Fibroblast of peridontal ligament (primary cell): Measurements from ENCODE around the gene MEN1.

Experiments
- DNase-seq: peaks from one replicate; pipeline ENCODE4 v3.0.0-alpha.2; 2010; ENCODE audit errors: extremely low read depth

Gene MEN1

DNA sequence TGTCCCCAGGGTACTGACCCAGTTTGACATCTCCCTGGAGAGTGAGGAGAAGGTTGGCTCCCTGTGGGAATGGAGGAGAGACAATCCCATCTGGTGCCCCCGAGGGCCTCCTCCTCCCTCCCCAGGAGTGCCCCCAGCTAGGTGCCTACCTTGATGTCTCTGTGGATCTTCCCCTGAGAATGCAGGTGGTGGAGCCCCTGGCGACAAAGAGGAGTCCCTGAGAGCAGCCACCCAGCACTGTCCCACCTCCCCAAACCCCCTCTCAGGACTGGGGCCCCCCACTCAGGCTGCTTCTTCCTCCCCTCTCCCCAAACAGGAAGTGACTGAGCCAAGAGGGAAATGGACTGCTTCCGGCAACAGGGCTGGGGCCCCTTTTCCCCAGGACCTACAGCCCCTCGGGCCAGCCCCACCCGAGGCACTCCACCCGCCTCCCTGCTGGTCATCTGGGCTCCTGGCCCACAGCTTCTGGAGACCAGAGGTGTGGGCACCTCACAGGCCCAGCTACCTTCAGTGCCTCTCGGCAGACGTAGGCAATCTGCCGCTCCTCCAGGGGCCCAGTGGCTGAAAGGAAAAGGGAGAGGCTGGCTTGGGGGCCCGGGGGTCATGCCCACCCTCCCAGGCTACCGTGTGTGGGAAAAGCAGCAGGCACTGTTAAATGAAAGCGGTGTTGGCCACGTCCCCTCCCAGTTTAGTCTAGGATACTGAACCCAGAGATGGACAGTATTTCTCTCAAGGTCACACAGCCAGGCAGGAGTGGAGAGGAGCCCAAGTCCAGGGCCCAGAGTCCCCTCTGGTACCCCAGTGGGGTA is 8.6 kb downstream of the MEN1 start:
- no peak for DNase-seq

DNA sequence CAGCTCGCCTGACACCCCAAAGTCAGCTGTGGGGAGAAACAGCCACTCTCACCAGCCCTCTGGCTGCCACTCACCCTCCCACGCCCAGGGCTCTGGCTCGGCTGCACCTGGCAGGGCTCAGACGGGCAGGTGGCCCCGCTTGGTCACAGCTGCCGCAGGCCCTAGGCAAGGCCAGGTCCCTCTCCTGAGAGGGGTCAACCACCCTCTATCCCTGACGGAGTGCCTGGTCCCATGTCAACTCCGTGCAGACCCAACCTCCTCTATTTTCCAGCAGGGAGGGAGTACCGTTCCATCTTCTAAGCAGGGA is 9.2 kb downstream of the MEN1 start:
- DNase-seq = no peak

DNA sequence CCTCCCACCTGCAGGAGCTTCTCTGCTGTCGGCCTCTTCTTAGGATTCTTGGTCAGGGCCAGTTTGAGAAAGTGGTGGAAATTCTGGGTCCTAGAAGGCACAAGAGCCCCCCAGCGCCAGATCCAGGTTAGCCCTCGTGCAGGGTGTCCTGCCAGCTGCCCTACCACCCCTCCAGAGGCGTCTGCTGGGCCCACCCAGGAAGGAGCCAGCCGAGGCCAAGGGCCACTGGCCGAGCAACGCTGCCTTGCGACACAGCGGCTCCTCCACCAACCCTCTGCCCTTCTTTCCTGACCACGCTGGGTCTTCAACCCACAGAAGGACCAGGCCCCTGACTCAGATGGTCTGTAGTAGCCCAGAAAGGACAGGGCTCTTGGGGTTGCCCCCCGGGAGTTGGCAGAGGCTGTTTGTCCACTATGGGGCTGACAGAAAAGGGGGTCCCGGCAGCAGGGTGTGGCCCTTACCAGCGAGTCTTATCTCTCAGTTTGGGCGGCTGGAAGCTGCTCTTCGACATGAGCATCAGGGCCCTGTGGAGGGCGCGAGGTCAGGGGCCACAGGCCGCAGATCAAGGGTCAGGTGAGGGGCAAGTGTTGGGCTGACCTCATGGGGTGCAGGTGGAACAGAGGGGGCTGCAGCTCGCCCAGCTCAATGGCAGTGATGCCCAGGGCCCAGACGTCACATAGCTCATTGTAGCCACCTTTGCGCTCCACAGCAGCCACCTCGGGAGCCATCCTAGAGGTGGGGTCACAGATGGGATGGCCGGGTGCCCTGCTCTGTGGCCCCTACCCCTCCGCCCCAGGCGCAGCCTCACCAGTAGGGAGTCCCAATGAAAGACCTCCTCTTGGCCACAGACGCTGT is 9.8 kb downstream of the MEN1 start:
- no peak for DNase-seq

DNA sequence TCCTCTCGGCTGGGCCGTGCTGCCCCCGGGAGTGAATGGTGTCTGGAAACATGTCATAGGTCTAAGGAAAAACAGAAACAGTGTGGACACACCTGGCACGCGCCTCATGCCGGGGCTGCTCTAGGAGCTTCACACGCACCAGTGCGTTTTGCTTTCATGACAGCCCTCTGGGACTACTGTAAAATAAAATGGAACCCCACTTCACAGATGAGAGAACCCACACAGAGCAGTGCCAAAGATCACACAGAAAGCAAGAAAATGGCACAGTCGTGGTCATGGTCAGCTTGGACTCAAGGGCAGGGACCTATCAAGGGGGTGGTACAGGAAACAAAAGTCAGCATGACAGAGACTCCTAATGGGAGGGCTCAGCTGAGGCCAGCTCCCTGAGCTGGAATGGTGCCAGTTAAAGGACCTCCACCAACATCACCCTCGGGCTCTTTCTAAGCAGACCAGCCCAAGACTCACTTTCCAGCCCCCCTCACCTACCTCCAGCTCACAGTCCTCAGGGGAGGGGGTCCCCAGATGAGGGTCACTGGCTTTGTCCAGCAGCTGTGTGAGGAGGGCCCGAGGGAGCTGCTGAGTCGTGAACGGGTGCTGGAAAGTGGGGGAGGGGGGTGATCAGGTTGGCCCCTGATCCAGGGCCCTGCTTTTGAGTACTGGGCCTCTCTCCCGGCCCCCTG is 10.6 kb downstream of the MEN1 start:
- no peak for DNase-seq

DNA sequence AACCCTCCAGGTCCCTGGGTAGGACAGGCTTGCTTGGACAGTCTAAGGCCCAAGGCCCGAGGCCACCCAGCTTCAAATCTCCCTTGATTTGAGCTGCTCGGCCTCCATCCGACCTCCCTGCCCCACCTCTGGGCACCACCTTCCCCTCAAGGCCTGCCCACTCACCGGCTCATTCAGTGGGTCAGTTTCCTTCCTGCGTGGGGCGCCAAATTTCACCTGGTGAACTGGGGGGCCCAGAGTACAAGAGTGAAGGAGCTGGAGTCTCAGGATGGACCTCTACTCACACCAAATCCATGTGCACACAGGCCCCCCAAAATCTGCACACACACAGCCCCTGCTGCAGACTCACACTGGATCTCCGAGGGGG is 11.1 kb downstream of the MEN1 start:
- no peak for DNase-seq

DNA sequence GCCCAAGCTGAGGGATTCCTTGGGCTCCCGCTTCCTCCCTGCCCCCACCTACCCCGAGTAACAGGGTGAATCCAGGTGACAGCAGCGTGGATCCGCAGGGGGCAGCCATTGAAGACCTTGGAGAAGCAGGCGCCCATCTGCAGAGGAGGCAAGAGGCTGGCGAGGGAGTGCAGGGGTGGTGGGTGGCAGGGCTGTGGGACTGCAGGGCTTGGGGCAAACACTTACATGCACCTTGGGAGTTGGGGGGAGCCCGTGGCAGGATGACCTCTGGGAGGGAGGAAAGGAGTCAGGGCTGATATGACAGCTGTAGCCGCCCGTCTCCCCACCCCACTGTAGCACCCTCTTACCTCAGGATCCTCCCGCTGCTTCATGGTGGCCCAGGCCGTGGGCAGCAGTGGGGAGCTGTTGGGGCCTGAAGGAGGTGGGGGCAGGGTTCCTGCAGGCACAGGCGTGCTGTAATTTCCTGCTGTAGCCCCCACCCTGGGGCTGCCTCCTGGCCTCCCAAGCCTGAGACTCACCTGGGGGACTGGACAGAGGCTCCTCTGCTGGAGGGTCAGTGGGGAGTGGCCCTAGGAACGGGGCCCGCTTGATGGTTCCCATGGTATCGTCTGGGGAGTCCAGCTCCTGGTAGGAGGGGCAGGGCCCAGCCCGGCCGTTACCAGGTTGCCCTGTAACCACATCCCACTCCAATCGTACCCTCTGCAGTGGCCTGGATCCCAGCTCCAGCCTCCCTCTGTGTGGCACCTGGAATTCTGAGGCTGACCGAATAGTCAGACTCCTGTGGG is 13.4 kb downstream of the MEN1 start:
- no peak for DNase-seq

DNA sequence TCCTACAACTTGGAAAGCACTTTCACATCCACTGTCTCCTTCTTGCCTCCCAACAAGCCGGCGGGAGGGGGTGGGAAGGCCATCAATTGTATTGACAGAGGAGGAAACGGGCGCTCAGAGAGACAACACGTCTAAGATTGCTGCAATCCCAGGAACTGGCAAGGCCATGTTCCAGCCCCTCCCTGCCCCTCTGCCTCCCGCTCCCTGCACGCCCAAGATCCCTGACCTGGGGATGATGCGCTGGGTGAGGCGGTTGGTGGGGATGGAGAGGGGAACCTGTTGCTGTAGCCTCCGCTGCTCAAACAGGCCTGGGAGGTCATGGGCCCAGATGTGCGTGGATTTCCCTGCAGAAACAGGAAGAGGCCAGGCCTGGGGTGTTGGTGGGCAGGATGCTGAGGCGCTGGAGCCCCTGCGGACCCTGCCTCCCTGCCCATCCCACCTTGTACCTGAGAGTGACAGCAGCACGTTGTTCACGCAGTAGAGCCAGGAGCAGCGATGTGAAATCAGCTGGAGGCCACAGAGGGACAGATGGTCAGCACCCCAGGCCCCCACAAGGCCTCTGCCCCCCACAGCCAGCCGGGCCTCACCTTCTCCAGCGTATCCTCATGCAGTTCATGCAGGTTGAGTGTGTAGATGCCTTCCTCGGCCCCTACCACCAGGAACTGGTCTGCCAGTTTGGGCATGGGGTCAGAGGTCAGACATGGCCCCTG is 14.1 kb downstream of the MEN1 start:
- DNase-seq = no peak

DNA sequence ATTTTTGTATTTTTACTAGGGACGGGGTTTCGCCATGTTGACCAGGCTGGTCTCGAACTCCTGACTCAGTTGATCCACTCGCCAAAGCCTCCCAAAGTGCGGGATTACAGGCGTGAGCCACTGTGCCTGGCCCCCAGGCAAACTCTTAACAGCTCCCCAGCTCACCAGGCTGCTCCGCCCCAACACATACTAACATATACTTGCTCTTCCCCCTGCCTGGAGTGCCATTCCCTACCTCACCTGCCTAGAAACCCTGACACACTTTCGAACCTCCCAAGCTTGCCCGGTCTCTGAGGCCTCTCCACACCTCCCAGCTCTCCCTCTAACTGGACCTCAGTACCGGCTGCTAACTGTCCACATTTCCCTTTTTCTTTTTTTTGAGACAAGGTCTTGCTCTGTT is 15.8 kb downstream of the MEN1 start:
- DNase-seq = no peak

DNA sequence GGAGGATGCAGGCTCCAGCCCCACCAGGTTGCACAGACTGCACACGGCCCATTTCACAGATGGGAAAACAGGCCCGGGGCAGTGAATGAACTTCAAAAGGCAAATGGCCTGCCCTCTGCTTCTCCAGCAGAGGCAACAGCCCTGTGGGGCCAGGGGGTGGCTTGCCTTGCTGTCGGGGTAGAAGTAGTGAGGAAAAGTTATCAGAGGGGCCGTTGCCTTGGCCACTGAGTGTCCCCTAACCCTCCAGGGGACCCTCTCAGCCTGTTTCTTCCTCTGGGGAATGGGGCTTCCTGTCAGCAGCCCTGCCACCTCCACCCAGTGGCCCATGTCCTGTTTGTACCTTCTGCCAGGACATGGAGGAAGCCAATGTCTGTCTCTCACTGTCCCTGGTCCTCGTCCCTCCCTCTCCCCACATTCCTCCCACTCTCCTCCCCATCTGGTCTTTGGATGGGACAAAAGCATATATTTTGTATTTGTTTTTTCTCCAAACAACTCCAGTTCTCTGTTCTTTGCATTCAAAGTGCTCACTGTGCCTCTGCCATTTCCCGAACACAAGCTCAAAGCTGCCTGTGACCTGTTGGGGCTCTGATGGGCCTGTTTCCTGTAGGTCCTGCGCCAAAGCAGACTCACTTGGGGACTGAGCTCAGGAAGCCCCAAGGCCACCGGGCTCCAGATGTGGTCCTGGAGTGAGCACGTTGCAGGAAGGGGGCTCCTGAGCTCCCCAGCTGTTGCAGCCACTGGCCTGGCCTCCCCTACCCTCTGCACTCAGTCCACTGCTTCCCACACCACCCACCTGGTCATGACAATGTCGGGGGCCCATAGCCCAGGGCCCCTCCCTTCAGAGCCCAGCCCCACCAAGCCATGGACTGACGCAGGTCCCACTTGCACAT is 16.8 kb downstream of the MEN1 start:
- no peak for DNase-seq

DNA sequence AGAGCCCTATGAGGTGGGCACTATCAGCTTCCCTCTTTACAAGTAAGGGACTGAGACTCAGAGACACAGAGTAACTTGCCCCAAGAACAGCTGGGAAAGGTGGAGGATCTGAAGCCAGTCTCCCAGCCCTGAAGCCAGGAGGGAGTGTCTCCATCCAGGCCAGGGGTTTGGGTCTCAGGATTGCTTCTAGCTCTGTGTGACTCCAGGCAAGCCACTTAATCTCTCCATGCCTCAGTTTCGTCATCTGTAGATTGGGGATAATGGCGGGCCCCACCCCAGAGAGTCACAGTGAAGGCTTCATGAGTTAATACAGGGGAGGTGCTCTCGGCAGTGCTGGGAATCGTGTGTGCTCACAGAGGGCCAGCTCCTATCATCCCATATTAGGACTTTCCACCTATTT is 17.9 kb downstream of the MEN1 start:
- DNase-seq = no peak

DNA sequence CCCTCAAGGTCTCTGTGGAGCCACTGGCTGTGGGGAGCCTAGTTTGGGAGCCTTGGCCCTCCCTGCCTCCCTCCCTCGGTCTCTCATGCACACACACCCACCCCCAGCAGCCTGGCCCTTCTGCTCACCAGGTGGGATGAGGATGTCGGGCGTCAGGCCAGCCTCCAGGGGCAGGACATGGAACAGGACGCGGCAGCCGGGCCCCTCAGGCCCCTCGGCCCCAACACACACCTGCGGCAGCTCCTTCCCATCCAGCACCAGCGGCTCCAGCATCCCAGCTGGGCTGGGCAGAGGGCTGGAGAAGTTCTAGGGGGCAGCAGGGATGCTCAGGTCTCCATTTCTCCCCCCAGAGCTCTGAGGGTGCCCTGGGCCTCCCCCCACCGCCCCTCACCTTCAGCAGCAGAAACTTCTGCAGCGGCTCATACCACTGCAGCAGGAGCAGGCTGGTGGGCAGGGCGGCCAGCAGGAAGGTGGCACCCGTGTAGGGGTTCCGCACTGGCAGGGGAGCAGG is 18.5 kb downstream of the MEN1 start:
- DNase-seq = no peak

DNA sequence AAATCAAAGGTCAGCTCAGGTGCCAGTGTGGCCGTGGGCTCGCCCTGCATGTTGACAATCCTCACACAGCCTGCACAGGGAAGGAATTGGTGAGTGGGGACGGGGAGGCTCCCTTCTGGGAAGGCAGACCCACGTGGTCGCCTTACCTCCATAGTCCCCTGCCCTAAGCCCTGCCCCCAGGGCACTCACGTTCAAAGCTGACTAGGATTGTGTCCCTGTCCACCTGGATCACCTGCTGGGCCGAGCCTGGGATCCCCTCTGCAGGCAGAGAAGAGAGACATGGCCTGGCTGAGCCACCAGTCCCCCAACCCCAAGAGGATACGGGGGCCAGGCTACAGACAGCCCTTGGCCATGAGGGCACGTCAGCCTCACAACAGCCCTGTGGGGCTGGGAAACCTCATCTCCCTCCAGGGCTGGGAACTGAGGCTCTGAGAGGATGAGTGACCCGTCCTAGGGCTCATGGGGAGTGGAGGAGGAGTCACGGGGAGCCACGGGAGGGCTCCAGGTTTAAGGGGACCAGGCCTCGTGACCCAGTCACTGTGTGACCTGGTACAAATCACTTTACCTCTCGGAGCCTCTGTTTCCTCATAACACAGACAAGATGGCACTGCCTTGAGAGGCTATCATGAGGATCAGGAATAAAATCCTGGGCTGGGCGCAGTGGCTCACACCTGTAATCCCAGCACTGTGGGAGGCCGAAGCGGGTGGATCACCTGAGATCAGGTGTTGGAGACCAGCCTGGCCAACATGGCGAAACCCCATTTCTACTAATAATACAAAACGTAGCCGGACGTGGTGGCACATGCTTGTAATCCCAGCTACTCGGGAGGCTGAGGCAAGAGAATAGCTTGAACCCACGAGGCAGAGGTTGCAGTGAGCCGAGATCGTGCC is 19.9 kb downstream of the MEN1 start:
- no peak for DNase-seq

DNA sequence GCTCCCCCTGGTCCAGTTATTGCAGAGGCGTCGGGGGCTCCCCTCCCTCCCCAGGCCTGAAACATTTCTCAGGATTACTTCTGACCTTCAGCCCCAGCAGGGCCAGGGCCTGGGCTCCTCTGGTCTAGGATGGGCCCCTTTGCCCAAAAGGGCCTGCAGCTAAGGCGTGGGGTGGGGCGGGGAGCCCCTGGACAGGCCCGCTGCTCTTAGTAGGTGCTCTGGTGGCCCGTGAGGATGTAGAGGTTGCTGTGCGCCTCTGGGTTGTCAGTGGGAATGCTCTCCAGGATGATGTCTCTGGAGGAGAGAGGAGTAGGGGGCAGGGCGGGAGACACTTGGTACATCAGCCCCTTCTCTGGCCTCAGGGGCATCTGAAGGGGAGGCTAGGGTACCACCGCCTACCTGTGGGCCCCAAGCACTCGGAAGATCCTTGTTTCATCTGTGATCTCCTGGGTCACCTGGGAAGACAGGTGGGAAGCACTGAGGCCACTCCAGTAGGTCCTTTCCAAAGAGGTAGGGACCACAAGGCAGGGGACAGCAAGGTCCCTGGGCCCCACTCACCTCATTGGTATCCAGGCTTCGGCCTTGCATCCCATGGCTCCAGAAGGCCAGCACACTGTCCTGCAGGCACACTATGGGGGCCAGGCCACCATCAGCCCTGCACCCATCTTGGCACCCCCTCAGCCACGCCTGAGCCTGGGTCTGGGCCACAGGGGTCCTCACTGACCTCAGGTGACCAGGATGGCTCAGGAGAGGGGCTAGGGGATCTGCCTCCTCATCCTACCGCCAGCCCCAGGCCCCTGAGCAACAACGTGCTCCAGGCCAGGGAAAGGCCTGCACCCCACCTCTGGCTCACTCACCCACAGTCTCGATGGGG is 20.8 kb downstream of the MEN1 start:
- no peak for DNase-seq

DNA sequence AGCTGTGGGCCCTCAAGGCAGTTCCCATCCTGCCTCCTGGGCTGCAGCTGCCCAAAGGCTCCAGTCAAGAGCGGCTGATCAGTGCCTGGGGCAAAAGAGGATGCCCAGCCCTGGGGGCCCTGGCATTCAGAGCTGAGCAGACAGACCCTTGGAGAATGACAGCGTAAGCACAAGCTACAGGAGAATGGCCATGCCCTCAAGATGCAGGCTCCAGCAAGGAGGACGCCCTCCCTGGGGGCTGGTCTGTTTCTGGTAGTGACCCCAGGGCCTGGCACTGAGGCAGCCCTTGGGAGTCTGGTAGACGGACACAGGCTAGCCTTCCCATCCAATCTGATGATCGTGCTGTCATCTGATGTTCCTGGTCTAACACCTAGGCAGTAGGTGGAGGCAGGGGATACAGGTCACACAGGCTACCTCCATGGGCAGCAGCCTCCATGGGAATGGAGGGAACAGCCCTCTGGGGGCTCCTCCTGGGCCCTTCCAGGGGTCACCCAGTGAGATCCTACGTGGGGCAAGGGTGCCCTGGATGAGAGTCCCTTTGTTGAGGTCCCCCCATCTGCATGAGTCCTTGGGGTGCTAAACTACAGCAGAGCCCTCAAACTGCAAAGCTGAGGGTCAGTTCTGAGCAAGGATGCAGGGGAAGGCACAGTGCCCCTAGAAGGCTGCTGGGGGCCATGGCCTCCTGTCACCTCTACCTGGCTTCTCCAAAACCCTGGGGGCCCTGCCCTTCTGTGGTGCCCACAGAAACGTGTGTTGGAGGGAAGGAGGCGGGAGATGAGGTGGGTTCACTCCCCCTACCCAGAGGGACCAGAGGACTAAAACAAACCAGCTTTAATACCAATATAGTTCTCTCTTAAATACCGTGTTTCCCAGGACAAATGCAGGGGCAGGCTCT is 21.8 kb downstream of the MEN1 start:
- no peak for DNase-seq

DNA sequence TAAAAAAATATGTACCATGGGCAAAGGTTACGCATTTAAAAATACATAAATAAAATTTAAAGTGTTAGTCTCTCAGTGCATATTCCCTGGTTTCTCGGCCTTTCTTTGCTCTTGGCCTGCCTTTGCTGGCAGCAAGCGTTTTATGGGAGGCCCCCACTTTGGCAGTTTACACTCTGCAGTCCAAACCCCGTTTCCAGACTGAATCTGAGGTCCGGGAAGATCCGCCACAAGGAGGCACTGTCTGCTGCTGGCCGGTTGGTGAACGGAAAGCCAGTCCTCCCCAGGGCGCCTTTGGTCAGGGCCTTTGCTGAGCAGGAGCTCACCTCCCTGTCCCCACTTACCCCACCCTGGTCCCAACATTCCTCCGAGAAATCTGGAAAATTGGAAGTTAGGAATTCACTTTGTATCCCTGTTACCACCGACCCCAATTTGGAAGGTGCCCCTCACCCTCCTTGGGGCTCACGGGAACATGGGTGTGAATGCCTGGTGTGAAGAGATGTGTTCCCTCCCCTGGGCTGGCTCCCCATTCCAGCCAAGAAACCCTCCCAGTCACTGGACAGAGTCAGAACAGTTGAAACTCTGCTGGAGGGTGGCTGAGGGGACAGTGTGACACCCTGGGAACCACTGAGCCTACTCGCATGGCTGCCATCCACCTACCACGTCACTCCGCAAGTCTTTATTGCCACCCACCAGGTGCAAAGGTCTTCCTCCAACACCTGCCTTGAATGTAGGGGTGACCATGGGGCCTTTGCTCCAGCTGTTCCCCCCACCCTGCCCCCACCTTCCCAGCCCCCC is 22.6 kb downstream of the MEN1 start:
- peak; percentile 45 for DNase-seq

DNA sequence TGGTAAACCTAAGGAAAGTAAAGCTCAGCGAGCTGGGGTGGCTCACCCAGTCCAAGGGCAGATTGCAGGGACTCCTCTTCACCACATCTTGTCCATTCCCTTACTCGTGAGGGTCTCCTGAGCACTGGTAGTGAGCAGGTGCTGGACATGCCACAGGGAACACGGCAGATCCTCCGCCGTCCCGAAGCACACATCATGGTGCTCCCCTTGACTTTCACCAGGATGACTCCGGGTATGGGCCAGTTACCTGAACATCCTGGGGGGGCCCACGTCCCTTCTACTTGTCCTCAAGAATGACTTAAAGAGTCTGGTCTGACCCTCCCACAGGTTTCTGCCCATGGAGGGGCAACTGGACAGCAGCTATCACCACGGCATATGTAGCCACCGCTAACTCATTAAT is 24.0 kb downstream of the MEN1 start:
- DNase-seq = no peak
